Fibroblast of pulmonary artery (primary cell): ENCODE results near the gene KRT20.
A peak's percentile ranks its signal among the peaks of the same experiment; 100 is the strongest.

Experiments
- DNase-seq: peaks from one replicate; pipeline ENCODE4 v3.0.0-alpha.2; 2010; ENCODE audit warnings: low read depth
- H3K4me3 ChIP-seq: replicated peaks from 2 replicates; pipeline ENCODE4 v1.5.1; 2011; ENCODE audit warnings: low read depth, mild to moderate bottlenecking, control low read depth, low read length, moderate library complexity
- TF ChIP-seq, protein P1 (sequence below): IDR thresholded peaks from 2 replicates; pipeline ENCODE4 v1.5.1; 2011; ENCODE audit warnings: mild to moderate bottlenecking, control low read depth, low read length, inconsistent platforms; ENCODE audit errors: missing control alignments

KRT20 gene

GRCh38 chr17:40900809-40901356, 15.8 kb upstream of the KRT20 start:
- no peak for DNase-seq
- TF ChIP-seq, protein P1, sequence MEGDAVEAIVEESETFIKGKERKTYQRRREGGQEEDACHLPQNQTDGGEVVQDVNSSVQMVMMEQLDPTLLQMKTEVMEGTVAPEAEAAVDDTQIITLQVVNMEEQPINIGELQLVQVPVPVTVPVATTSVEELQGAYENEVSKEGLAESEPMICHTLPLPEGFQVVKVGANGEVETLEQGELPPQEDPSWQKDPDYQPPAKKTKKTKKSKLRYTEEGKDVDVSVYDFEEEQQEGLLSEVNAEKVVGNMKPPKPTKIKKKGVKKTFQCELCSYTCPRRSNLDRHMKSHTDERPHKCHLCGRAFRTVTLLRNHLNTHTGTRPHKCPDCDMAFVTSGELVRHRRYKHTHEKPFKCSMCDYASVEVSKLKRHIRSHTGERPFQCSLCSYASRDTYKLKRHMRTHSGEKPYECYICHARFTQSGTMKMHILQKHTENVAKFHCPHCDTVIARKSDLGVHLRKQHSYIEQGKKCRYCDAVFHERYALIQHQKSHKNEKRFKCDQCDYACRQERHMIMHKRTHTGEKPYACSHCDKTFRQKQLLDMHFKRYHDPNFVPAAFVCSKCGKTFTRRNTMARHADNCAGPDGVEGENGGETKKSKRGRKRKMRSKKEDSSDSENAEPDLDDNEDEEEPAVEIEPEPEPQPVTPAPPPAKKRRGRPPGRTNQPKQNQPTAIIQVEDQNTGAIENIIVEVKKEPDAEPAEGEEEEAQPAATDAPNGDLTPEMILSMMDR, result no peak

DNA sequence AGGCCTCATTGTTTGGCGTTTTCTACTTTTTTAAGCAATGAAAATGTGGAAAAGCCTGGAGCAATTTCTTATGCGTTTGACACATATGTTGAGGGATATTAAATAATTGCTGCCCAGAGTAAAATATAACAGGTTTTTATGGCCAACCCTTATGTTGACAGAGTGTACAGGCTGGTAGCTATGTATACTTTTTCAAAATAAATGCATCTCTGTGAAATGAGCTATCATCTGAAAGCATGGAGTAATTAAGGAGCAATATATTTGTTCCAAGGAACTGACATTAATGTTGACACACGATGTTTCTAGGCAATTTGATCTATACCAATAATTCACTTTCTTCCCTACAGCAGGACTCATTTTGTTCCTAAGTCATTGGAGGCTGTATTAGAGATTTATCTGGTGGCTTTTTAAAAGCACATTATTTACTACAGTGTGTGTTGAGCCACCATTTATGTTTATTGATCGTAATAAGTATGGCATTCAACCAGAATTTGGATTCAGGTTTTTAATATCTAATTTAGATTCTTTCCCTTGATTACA, 11.9 kb upstream of the KRT20 start:
- DNase-seq, result no peak
- TF ChIP-seq, protein P1, result no peak
- H3K4me3 ChIP-seq, result no peak overlapping the region

More at GRCh38 chr17:40900809-40901356, 15.8 kb upstream of the KRT20 start:
- H3K4me3 ChIP-seq, result no peak overlapping the region

GRCh38 chr17:40895106-40895730, 10.2 kb upstream of the KRT20 start:
- TF ChIP-seq, protein P1, result no peak
- H3K4me3 ChIP-seq, result no peak overlapping the region
- no peak for DNase-seq

DNA sequence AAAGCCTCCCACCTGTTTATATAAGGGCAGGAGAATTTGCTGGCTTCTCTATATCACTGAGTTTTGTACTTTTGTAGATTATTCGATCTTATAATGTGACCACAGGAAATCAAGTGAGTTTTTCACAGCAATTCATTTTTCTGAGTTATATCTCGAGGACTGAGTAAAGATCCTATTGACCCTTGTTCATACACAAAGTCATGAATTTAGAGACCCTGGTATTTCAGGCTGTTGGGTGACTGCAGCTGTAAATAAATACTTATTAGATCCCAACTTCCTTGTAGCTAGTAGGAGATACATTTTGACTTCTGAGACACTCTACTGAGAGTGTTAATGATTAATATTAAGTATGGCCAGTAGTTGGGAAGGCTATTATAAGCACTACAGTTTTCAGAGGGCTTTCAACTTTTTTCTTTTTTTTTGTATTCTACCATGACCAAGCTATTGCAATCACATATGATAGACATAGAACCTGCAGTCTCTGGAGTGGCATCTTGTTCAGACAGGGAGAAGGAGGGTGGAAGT, 3.2 kb upstream of the KRT20 start:
- DNase-seq, result no peak
- TF ChIP-seq, protein P1, result no peak
- H3K4me3 ChIP-seq, result no peak overlapping the region

- DNase-seq, result peak; percentile 2
- TF ChIP-seq, protein P1, result no peak
- H3K4me3 ChIP-seq, result no peak overlapping the region
Measured at GRCh38 chr17:40886090-40886489, 1.0 kb upstream of the KRT20 start.

DNA sequence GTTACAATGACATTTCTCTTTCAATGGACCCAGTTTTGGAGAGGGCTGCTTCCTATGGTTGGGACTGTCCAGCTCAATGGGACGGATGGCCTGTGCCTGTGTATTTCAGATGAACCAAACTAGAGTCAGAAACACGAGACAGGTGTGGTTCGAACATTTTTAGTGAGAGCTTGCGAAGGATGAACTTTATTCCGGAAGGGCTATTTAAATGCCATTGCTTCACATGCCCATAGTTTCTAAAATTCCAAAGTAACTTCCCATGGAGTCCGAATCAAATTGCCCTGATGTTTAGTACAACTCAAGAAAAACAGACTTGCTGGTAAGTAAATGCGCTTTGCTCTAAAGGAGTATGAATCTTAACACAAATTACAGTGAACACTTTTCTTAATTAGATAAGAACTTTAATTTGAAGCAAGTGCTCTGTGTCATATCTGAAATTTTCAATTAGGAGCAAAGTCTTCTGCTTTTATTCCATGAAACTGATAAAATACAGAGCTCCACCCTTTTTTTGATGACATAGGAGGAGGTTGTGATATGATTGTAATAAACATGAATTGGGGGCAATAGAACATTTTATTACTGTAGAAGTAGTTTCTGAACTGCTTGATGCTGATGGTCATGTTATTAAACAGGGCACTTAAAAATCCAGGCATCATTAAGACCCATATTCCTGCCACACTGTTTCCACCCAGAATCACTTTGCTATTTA, 1.3 kb downstream of the KRT20 start:
- no peak for DNase-seq
- TF ChIP-seq, protein P1, result no peak

More for the DNA sequence above, 1.3 kb downstream of the KRT20 start:
- H3K4me3 ChIP-seq, result no peak overlapping the region
